ENCODE results near the gene SIX3. TPM values are rescaled to one million over a fixed set of nuclear protein-coding genes. Genes with fewer than 3 reads are reported as not detected.

The SIX3 gene
- total RNA-seq, result not detected in 2 replicates

DNA sequence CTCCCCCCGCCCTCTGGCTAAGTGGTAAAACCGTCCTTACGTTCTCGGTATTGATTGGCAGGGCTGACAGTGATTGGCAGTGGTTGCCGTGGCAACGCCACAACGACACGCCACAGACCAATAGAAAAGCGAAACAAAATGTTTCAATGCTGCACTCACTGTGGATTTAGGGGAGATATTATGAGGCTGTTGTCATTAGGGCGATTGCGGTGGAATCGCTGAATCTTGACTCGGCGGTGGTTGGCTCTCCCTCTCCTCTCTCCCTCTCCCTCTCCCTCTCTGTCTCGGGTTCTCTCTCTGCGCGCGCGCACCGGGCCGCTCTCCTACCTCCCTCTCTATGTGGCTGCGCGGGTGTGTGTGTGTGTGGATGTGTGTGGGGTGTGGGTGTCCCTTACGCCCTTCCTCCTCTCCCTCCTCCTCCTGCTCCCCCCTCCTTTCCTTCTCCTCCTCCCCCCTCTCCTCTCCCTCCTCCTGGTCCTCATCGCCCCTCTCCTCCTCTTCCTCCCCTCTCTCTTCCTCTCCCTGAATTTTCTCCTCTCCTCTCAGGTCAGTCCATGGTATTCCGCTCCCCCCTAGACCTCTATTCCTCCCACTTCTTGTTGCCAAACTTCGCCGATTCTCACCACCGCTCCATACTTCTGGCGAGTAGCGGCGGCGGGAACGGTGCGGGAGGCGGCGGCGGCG is at the start of gene SIX3:
TSS of gene SIX3 (plus strand) at position 152 of the 684 bp plus-strand sequence. CDS start at position 555, 403 bp downstream.
- no peak for DNase-seq (ENCODE audit: low read depth)

DNA sequence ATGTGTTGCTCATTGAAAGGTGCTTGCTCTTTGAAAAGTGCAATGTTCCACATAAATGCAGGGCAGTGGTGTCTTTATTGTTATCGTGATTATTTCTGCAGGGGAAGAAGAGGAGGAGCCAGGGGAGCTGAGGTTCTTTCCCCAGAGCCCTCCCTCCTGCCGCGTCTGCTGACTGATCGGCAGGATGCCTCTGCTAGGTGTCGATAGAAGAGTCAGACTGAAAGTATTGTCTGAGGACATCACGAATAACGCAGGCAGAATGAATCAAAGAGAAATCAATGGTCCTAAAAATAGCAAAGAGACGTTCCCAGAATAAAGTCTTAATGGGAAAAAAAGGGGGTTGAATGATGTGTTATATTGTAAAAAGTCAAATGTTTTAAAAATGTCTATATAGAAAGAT is 47.4 kb upstream of the SIX3 start:
- no peak for DNase-seq (ENCODE audit: low read depth)

DNA sequence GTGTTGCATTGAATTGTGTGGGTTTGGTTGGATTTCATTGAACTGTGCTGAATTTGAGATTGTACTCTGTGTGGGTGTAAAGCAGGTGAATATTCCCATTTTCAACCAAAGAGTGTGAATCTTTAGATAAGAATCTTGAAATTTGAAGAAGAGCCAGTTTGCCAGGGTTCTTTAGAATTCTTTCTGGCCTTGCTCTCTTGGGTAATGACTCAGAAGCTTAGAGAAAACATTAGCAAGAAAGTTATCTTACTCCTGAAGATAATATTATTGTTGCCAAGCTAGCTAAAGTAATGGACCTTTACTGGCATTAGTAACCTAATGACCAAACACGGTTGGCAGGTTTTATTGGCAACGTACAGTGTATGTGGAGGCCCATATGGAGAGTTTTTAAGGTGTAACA is 46.4 kb upstream of the SIX3 start:
- DNase-seq (ENCODE audit: low read depth), result no peak

DNA sequence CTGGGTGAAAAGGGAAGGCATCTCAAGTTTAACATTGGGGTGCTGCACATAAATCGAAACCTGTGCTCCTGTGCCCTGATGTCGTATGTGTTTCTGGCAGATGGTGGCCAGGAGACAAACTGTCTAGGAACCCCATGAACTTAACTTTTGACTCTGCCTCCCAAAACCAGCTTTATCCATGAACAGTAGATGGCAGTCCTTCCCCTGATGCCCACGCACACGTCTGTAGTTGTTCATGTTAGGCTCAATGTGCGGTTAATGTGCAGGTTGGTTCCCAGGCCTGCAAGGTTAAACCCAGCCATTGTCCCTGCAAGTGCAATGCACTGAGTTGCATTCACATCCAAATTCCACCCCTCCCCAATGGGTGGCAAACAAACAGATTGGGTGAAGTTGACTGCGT is 44.1 kb upstream of the SIX3 start:
- DNase-seq (ENCODE audit: low read depth), result no peak

DNA sequence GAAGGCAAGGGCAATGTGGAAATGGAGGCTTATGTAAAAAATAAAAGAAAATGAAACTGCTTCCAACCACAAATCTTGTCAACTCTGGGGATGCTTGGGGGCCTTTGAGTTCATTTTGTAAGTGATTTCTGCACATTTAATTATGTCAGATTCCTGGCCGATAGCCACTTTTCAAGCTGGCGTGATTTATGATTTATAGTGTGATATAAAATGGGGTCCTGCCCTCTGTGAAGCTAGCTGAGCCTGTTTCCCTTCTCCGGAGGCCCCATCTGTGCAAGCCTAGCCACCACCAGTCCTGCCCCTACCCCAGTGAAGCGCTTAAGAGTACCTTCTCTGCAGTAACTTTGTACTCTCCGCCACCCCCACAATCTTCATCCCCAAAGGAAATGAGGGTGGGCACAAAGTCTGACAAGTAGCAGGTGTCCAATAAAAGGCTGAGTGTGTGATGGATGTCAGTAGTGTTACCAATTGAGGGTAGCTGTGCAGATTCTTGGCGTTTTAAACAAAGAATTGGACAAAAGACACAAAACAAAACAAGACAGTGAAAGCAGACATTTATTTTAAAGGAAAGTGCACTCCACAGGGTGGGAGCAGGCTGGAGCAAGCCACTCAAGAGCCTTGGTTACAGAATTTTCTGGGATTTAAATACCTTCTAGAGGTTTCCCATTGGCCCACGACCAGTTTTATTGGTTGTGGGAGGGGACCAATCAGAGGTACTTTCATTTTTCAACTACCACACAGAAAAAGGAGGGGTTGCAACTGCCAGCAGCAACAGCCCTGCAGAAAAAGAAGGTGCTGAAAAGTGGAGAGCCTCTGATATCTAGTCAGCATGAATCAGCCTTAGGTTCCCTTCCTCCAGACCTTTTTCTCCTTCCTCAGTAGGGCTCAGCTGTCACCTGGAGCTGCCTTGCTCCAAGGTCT is 39.0 kb upstream of the SIX3 start:
- no peak for DNase-seq (ENCODE audit: low read depth)

DNA sequence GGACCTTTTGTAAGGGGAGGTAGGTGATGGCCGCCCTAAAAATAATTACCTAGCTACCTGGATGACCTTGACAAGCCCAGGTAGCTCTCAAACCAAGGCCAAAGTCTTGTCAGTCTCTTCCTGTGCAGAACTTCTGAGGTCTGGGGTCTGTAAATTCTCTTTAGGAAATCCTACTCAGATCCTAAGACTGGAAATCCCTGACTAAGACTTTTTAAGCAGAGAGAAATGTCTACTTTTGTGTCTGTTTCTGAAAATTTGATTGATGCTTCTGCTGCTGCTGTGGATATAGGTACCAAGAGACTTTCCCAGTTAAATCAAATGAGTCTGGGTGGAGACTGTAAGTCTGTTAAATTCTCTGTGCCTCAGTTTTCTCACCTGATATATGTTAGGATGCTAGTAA is 36.9 kb upstream of the SIX3 start:
- DNase-seq (ENCODE audit: low read depth), result no peak

DNA sequence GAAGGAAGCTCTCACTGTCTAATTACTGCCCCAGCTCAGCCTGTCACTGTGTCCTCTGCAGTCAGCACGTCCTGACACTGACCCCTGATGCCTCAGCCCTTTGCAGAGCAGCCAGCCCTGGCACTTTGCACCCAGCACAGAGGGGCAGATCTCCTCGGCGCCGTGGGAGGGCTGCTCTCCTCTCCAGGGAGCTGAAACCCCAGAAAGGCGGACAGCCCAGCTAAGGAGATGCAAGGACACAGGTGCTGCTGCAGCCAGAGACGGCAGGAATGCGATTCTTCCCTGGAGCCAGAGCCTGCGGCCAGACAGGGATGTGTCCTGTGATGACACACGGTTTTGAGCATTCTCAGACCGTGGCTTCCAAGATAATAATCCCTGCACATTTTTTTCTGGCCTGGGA is 34.5 kb upstream of the SIX3 start:
- DNase-seq (ENCODE audit: low read depth), result no peak

DNA sequence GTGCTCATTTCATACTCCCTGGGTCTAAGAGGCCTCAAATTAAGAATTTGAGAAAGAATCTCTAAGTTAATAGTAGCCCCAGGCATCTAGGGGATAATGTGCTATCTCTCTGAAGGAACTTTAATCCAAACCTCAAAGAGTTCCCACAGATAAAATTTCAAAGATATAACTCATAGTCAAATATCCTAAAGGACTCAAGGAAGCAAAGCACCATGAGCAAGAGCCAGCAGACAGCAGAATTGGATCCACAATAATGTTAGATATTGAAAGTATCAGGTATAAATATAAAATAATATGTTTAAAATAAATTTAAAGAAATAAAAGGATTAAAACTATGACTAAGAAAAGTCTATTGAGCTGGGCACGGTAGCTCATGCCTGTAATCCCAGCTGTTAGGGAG is 31.7 kb upstream of the SIX3 start:
- no peak for DNase-seq (ENCODE audit: low read depth)

DNA sequence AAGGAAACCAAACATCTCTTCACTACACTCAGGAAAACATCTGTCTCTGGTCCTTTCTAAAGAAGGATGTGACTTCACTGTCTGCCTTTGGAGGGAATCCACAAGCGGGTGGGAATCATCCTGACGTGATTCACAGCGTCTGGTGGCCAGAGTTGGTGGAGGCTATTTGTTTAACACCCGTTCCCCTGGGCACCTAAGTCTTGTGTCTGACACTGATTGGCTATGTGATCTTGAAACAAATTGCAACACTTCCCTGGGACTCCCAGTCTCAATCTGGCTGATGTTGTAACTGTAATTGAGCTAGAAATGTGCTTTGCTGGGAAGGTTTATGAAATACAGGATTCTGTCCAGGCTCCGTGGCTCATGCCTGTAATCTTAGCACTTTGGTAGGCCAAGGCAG is 28.8 kb upstream of the SIX3 start:
- peak; percentile 21 for DNase-seq (ENCODE audit: low read depth)

DNA sequence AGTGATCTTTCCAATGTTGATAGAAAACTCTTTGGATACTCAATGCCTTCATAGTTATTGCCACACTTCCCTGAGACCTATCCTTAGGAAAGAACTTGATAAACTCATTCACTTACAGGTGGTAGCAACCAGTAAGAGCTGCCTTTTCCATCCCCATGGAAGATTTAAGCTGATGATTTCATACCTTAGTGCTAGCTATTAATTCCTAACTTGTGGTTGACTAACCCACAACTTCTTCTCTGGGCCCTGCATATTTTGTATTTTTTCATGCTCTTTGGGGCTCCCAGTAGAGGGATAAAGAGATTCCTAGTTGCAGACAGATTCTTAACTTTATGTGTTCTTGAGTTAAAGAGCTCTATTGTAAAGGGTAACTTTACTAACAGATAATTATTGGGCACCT is 25.2 kb upstream of the SIX3 start:
- DNase-seq (ENCODE audit: low read depth), result peak; percentile 83

DNA sequence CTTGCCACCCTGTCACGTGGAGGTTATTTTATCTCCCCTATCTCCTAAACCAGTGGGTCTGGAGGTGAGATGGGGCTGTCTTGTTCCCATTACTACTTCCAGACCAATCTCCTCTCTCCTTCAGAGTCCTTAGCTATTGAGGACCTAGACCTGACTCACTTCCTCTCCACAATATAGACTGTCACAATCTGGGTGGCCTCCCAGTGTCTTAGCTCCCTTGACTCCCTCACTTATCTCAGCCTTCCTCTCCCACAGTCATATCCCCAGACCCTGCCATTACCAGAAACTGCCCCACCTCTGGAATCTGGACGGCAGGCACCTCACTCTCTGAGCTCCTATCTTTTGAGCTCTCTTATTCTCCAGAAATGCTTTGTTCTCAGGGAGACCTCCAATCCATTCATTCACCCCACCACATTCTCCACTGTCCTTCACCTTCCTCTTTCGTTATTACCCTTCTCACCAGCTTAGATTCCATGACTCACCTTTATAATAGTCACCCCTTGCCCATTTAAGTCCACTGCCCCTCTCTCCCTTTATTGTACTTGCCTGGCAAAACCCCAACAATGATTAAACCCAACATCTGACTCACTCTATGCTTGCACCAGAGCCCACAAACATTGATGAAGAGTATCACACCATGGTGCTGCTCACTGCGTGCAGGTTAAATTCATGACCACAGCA is 23.3 kb upstream of the SIX3 start:
- DNase-seq (ENCODE audit: low read depth), result peak; percentile 98

DNA sequence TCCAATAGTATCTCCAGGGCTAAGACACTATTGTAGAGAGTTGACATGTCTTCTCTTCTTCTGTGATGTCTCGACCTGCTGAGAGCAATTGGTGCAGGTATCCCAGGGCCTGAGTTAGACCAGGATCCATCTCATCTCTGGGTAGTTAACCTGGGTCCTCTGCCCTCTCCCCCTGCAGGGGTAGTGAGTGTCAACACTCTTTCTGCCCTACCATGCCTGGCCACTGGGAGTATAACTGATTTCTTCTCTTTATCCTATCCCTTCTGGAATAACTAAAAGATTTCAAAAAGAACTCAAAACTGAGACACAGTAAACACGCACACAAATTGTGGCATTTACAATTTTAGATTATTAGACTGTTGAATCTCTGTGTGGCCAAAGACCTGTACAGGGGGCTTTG is 20.8 kb upstream of the SIX3 start:
- DNase-seq (ENCODE audit: low read depth), result no peak

DNA sequence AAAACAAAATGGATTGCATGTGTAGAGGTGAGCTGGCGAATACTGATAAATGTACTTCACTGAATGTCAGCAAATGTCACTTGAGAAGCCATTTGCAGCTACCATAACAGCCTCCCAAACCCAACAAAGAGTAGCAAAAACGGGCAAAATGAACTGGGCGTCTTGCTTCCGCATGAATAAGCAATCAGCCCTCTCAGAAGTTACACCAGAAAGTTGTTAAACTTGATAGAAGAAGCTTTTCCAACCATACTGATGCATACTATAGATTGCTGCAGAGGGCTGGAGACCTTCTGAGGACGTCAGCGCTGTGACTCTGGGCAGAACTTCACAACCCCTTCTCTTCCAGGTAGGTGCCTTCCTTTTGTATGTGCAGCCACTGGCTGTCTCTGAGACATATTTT is 18.7 kb upstream of the SIX3 start:
- no peak for DNase-seq (ENCODE audit: low read depth)

DNA sequence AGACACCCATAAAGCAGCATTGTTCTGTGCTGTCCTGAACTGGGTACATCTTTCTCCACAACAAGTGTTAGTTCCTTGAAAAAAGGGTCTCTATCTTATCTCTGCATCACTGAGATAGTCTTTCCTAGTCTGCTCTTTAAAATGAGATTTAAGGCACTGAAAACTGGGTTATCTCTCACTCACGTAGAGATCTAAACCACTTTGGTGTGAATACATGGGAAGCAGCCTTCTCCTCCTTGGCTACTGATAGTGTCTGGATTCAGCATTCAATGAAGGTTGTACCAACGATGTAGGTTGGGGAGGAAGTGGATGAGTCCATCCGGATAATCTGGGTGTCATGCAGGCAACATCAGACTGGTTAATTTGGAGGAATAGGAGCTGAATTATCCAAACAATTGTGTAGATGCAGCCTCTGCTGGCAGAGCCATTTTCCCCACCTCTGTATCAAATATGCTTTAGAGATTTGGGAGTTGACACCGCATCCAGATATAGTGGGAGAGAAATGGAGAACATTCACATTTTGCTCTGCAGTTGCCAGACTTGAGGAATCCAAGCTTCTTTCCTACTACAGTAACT is 15.9 kb upstream of the SIX3 start:
- no peak for DNase-seq (ENCODE audit: low read depth)

DNA sequence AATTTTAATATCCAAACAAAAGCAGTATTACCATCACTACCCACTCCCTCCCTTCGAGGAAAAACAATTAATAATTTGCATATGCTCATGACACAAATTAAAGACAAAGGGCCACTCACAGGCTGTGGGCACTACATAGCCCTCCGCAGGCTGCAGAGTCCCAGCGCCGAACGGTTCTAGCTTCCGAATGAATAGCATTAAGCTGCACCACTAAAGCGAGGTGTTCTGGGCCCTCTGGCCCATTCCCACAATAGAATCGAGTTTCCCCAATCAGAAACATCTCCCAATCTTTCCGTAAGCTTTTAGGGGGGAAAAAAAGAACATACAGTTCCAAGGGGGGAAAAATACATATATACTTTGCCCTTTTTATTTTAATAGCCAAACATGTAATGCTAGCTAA is 14.5 kb upstream of the SIX3 start:
- no peak for DNase-seq (ENCODE audit: low read depth)

DNA sequence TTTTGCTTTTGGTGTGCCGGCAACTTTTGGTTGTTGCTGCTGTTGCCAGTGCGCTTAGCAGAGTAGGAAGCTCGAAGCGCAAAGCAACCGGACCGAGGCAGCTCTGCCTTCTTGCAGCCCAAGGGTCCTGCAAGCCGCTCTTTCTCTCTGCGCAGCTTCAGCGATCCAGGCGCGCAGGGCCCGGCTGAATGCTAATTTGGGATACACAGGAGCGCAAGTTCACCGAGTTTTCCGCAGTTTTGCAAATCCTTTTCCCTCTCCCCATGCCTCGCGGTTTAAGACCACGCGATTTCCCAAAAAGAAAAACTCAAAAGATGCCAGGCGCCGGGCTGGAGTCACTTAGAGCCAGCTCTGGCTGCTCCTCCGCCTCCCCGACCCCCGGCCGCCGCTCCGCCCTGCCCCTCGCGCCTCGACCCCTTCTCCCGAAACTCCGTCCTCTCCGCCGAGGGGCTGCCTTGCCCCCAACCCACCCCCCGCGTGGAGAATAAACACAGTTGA is 13.5 kb upstream of the SIX3 start:
- DNase-seq (ENCODE audit: low read depth), result no peak

DNA sequence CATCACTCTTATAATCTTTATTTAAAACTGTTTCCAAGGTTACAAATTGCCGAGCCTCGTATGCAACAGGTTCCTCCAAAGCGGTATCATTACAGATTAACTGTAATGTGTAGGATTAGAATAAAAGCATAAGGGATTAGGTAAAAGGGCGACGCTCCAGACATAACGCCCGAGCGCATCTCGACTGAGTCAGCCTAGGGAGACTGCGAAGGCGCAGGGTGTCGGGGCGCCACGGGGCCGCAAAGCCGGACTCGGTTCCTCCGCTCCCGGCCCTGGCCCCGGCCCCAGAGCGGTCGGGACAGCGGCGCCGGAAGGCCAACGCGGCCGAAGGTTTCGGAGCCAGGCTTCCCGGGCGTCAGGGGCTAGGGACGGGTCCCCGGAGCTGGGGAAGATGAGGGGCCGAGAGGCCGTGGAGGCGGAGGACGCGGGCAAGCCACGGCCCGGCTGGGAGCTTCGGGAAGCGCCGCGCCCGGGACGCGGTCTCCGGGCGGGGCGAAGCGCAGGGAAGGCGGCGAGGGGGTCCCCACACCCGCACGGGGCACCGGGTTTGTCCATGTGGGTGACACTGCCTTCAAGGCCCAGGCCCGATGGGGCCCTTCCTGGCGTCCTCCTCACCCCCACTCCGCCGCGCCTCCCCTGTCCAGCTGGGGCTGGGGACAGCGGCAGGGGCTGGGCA is 12.9 kb upstream of the SIX3 start:
- DNase-seq (ENCODE audit: low read depth), result no peak

DNA sequence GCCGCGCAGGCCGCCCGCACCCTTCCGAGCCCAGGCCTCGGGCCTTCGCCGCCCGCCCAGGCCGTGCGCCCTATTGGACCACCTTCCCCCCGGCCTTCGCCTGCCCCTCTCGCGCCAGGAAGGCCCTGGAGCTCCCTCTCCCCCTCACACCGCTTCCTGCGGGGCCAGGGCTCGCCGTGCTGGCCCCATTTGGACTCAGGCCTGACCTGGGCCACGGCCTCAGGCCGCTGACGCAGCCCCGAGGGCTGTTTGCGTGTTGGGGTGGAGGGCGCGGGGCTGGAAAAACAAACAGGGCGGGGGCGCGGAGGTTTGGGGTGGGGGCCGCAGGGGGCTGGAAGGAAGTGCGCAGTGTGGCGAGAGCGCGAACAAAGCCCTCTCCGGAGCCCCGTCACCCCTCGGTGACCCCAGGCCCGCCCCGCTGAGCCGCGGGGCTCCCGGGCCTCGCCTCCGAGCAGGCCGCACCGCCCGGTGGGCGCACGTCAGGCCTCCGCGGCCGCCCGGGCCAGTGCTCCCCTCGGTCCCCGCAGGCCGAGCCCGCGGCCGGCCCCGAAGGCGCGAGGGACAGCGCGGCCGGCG is 12.3 kb upstream of the SIX3 start:
- DNase-seq (ENCODE audit: low read depth), result no peak

DNA sequence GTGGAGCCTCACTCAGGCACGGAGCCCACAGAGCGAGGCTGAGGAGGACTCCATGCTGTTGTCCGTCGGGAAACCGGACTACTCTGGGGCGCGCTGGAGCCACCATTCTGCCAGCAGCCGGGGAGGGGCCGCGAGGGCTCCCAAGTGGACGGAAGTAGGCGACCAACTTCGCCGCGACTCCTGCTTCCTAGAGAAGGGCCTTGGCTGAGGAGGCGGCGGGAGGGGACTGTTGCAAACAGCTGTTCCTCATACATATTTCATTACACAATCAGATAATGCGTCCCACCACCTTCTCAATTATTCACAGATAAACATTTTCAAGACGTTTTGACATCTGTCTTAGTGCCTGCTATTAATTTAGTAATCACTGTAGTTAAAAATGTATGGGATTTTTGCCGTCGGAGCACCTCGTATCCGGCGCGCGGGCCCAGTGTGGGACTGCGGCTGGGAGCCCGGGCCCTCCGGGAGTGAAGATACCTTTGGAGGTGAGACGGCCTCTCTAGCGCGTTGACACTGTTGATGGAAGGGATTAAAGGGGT is 11.7 kb upstream of the SIX3 start:
- no peak for DNase-seq (ENCODE audit: low read depth)

DNA sequence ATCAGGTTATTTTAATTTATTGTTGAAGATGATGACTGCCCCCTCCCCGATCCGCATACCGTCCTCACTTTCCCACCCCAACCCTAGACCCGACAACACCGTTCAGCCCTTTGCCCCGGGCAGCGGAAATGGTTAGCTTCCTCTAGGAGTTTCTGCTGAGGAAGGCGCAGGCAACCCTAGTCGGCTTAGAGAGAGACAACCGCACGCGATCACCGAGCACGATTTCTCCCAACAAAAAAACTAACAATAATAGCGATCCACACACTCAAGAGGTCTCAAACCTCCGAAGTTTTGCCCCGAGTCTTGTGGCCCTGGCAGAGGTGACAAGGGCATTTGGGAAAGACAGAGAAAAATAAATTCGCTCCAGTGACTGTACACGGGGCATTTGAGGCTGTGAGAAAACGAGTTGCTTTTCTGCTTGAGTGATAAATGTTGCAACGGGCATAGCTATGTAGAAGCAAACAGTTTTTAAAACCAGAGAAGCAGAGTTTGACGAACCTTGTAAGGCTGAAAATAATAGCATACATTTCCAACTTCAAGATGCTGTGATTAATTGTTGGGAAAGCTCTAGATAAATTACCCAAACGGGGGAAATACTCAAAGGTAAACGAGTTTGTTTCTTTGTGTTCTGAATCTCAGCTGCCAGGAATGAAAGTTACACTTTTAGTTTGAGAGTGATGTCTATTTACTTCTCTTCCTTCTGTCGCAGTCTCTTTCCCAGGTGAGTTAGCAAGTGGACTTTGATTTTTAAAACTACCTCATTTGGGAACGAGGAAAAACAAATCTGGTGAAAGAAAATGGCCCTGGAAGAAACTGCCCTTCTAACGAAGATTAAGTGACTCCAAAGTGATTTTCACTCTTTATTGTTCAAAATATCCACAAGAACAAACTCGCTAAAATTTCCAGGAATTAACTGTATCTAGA is 11.0 kb upstream of the SIX3 start:
- peak; percentile 67 for DNase-seq (ENCODE audit: low read depth)

Measured in renal cortical epithelial cell (primary cell).